Measurements from ENCODE around the gene INPPL1.

The INPPL1 gene

GRCh38 chr11:72225411-72225951, 914 bp downstream of the INPPL1 start:
- DNase-seq (ENCODE audit: low read depth): no peak
- H3K4me3 ChIP-seq (ENCODE audit: low read depth, low read length): peak overlapping the region; percentile 82
- no peak for TF ChIP-seq CTCF (conservative IDR thresholded peaks at IDR 0.05; ENCODE audit: low read depth, low read length)

- no peak for TF ChIP-seq CTCF (conservative IDR thresholded peaks at IDR 0.05; ENCODE audit: low read depth, low read length)
- no peak for DNase-seq (ENCODE audit: low read depth)
- peak overlapping the region; percentile 11 for H3K4me3 ChIP-seq (ENCODE audit: low read depth, low read length)
Observed at GRCh38 chr11:72226701-72227100, 2.1 kb downstream of the INPPL1 start.

- no peak overlapping the region for H3K4me3 ChIP-seq (ENCODE audit: low read depth, low read length)
- TF ChIP-seq CTCF (conservative IDR thresholded peaks at IDR 0.05; ENCODE audit: low read depth, low read length): no peak
- DNase-seq (ENCODE audit: low read depth): peak; percentile 67
Observed at GRCh38 chr11:72227316-72228228, 3.0 kb downstream of the INPPL1 start.

- H3K4me3 ChIP-seq (ENCODE audit: low read depth, low read length): no peak overlapping the region
- TF ChIP-seq CTCF (conservative IDR thresholded peaks at IDR 0.05; ENCODE audit: low read depth, low read length): peak; percentile 43
- DNase-seq (ENCODE audit: low read depth): peak; percentile 26
Observed at GRCh38 chr11:72228229-72228843, 3.8 kb downstream of the INPPL1 start.

GRCh38 chr11:72228844-72229231, 4.3 kb downstream of the INPPL1 start:
- H3K4me3 ChIP-seq (ENCODE audit: low read depth, low read length): no peak overlapping the region
- DNase-seq (ENCODE audit: low read depth): no peak
- TF ChIP-seq CTCF (conservative IDR thresholded peaks at IDR 0.05; ENCODE audit: low read depth, low read length): no peak

GRCh38 chr11:72229336-72229924, 4.9 kb downstream of the INPPL1 start:
- no peak overlapping the region for H3K4me3 ChIP-seq (ENCODE audit: low read depth, low read length)
- no peak for TF ChIP-seq CTCF (conservative IDR thresholded peaks at IDR 0.05; ENCODE audit: low read depth, low read length)
- DNase-seq (ENCODE audit: low read depth): no peak

Measured in choroid plexus epithelial cell (primary cell).